ENCODE data around the gene ARX.

ARX gene

GRCh38 chrX:24987731-24988130 is 28.0 kb downstream of the ARX start:
- no peak overlapping the region for H3K27ac ChIP-seq
- no peak for TF ChIP-seq CTCF (conservative IDR thresholded peaks at IDR 0.05; ENCODE audit: low read depth)
- ChIA-PET CTCF (no interaction called here), POLR2A (ENCODE audit: low non-redundant PET) (no interaction called here)
- DNase-seq (ENCODE audit: low spot score) = no peak

- DNase-seq (ENCODE audit: low spot score) = no peak
- ChIA-PET CTCF (no interaction called here), POLR2A (ENCODE audit: low non-redundant PET) (no interaction called here)
- no peak for TF ChIP-seq CTCF (conservative IDR thresholded peaks at IDR 0.05; ENCODE audit: low read depth)
- no peak overlapping the region for H3K27ac ChIP-seq
Measured at GRCh38 chrX:24985120-24985519, 30.6 kb downstream of the ARX start.

GRCh38 chrX:24983931-24984330 is 31.8 kb downstream of the ARX start:
- POLR2A ChIA-PET (ENCODE audit: low non-redundant PET) = no interaction called here
- no peak for DNase-seq (ENCODE audit: low spot score)
- TF ChIP-seq CTCF (conservative IDR thresholded peaks at IDR 0.05; ENCODE audit: low read depth) = no peak
- CTCF ChIA-PET = no interaction called here
- H3K27ac ChIP-seq = no peak overlapping the region

GRCh38 chrX:24982306-24982965 is 33.3 kb downstream of the ARX start:
- ChIA-PET POLR2A (ENCODE audit: low non-redundant PET) (no interaction called here), CTCF (no interaction called here)
- TF ChIP-seq CTCF (conservative IDR thresholded peaks at IDR 0.05; ENCODE audit: low read depth) = no peak
- DNase-seq (ENCODE audit: low spot score) = no peak
- no peak overlapping the region for H3K27ac ChIP-seq

- no peak for DNase-seq (ENCODE audit: low spot score)
- ChIA-PET POLR2A (ENCODE audit: low non-redundant PET) (no interaction called here), CTCF (no interaction called here)
- no peak for TF ChIP-seq CTCF (conservative IDR thresholded peaks at IDR 0.05; ENCODE audit: low read depth)
- H3K27ac ChIP-seq = no peak overlapping the region
Measured at GRCh38 chrX:24981030-24981429, 34.7 kb downstream of the ARX start.

- ChIA-PET CTCF (no interaction called here), POLR2A (ENCODE audit: low non-redundant PET) (no interaction called here)
- no peak overlapping the region for H3K27ac ChIP-seq
- TF ChIP-seq CTCF (conservative IDR thresholded peaks at IDR 0.05; ENCODE audit: low read depth) = no peak
- DNase-seq (ENCODE audit: low spot score) = no peak
Measured at GRCh38 chrX:24979081-24979480, 36.7 kb downstream of the ARX start.

- POLR2A ChIA-PET (ENCODE audit: low non-redundant PET) = no interaction called here
- no peak overlapping the region for H3K27ac ChIP-seq
- CTCF ChIA-PET = no interaction called here
- no peak for DNase-seq (ENCODE audit: low spot score)
- TF ChIP-seq CTCF (conservative IDR thresholded peaks at IDR 0.05; ENCODE audit: low read depth) = no peak
Measured at GRCh38 chrX:24969812-24970211, 46.0 kb downstream of the ARX start.

Measured in RWPE1 (cell line).